HUES64 (cell line): ENCODE measurements around the gene HOXD8.

ENCODE experiments used
- H3K27ac ChIP-seq: 2 replicates; pipeline ENCODE4 v1.7.0; 2013; ENCODE audit warnings: low read depth, low read length, inconsistent platforms
- H3K27me3 ChIP-seq: 2 replicates; pipeline ENCODE4 v1.6.1; 2013; ENCODE audit warnings: mild to moderate bottlenecking, low read length; ENCODE audit not compliant: insufficient read depth
- H3K36me3 ChIP-seq: 2 replicates; pipeline ENCODE4 v1.6.1; 2013; ENCODE audit warnings: mild to moderate bottlenecking, low read length; ENCODE audit not compliant: insufficient read depth
- H3K4me1 ChIP-seq: 2 replicates; pipeline ENCODE4 v1.6.1; 2013; ENCODE audit warnings: mild to moderate bottlenecking, low read length, moderate library complexity; ENCODE audit not compliant: insufficient read depth
- H3K4me3 ChIP-seq: 2 replicates; pipeline ENCODE4 v1.5.1; 2013; ENCODE audit warnings: mild to moderate bottlenecking, low read length, moderate library complexity
- H3K9ac ChIP-seq: 2 replicates; pipeline ENCODE4 v1.6.1; 2013; ENCODE audit warnings: mild to moderate bottlenecking, low read depth, low read length
- H3K9me3 ChIP-seq: 2 replicates; pipeline ENCODE4 v1.6.1; 2013; ENCODE audit warnings: low read depth, low read length; ENCODE audit not compliant: insufficient read depth
- WGBS: fragments of 150-250, 120-280 bp; methylation state at CpG from one replicate; pipeline ENCODE4 v1.1.7; 2013; ENCODE audit warnings: missing lambda C conversion rate; 5-methylcytosine and 5-hydroxymethylcytosine counted together

Gene HOXD8

DNA sequence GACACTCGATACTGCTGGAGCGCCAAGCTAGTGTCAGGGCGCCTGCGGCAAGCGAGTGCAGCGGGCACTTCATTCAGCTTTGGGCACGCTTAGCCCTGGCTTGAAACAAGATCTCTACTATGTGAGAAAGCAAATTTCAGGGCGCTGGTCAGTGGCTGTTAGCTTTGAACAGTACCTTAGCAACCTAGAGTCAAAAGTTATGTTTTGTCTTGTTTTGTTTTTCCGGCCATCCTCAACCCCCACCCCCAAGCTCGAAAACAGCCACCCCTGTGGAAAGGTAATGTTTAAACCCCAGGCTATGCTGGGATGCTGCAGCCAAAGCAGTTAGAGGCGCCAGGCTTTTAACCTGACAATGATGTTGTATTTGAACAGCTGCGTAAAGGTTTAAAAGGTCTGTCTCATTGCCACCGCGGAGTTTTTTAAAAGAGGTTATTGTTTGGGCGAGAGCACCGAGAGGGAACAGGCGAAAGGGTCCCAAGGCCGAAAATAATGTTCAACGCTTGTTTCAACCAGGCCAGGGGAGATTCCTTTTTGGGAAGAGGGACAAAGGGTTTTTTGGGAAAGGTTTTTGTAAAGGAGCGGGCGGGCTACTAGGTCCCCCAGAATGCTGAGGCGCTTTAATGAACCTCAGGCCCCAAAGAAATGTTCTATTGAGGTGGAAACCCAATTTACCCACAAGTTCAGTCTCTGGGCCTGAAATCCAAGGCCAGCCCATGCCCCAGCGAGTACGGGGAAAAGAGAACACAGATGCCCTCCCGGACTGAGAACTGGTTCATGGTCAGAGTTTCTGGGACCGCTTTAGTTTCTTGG, 15.2 kb upstream of the HOXD8 start:
- no peak overlapping the region for H3K9ac ChIP-seq
- H3K4me3 ChIP-seq, result no peak overlapping the region
- no peaks in the 10 kb centered on the region for H3K36me3 ChIP-seq
- peaks cover 4% of the 10 kb centered on the region; the same call in 1 of the 2 replicates for H3K4me1 ChIP-seq
- peaks cover 100% of the 10 kb centered on the region for H3K27me3 ChIP-seq
- 7% methylated on average over 25 of the region's 26 CpGs for WGBS
- no peak overlapping the region for H3K27ac ChIP-seq
- H3K9me3 ChIP-seq, result peaks cover 7% of the 10 kb centered on the region; the same call in 1 of the 2 replicates

DNA sequence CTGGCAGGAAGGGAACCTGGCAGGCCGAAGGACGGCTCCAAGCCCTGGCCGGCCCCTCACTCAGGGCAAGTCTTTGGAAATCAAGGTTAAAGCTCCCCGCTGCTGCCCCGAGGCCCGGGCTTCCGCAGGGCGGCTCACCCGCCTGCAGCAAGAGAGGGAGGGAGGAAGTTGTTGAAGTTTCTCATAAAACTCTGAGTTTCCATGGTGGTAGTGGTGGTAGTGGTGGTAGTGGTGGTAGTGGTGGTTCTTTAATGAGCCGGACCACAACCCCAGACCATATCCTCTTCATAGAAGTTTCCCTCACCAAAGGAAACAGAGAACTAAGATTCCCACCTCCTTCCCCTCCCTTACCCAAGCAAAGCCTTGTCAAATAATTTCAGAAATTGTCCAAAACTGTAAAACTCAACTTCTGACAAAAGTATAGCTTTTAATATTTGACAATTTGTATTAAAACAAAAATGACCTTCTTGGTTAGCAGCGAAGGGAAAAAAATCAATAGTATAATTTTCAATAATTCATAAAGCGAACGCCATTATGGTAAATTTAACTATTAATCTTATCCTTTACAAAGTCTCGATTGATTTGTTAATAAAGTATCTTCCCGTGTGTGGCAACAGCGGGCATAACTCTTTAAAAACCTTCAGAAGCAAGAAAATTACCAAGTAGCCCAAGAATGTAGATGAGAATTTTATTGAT, 14.4 kb upstream of the HOXD8 start:
- Histone ChIP-seq H3K9me3 (peaks cover 7% of the 10 kb centered on the region; the same call in 1 of the 2 replicates), H3K4me1 (peaks cover 4% of the 10 kb centered on the region; the same call in 1 of the 2 replicates), H3K27me3 (peaks cover 100% of the 10 kb centered on the region), H3K36me3 (no peaks in the 10 kb centered on the region), H3K27ac (no peak overlapping the region), H3K4me3 (no peak overlapping the region), H3K9ac (no peak overlapping the region)
- 18% methylated on average over 13 of the region's 16 CpGs for WGBS

DNA sequence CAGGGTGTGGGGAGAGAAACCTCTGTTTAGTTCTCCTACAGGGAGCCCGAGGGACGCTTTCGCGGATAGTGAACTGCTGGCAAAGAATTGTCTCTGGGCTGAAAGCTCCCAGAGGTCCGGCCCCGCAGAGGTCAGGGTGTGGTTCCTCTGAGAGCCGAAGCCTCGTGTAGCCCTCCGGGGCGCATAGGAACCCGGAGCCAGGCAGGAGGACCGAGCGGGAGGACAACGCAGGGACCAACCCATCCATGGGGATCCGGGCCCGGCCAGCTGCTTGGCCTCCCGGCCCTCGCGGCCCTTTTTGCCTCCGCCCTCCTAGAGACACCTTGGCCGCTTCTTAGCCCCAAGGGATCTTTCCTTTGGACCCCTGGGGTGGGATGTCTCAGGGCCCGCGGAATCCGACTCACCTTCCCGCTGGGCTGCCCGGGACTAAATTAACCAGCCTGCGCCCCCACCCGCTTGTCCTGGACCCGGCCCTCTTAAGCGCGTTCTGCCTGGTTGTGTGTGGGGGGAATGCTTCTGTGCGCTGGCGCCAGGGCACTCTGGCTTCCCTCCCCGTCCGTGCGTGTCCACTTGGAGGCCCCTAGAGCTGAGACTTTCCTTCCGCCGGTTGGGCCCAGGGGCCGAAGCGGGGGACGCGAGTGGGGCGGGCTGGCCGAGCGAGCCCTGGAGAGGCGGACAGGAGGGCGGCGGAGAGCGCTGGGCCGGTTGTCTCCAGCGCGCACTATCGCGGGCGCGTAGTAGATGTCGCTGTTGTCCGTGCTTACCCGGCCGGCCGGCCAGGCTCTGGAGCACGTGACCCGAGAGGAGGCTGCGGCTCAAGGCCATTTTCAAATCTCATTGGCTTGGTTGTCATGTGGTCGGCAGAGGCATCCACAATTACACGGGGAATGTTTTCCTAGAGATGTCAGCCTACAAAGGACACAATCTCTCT, 13.4 kb upstream of the HOXD8 start, which contains the start of gene HOXD10:
HOXD10 (plus strand) TSS at position 896 of the 931 bp plus-strand sequence. CDS start 56 bp downstream, outside the sequence.
- Histone ChIP-seq H3K4me1 (peaks cover 4% of the 10 kb centered on the region; the same call in 1 of the 2 replicates), H3K4me3 (no peak within 1 kb of the TSS), H3K9ac (no peak within 1 kb of the TSS), H3K36me3 (no peaks in the 10 kb centered on the region), H3K9me3 (peaks cover 7% of the 10 kb centered on the region; the same call in 1 of the 2 replicates), H3K27me3 (peaks cover 100% of the 10 kb centered on the region), H3K27ac (no peak within 1 kb of the TSS)
- 4% methylated on average over 66 of the region's 66 CpGs for WGBS

DNA sequence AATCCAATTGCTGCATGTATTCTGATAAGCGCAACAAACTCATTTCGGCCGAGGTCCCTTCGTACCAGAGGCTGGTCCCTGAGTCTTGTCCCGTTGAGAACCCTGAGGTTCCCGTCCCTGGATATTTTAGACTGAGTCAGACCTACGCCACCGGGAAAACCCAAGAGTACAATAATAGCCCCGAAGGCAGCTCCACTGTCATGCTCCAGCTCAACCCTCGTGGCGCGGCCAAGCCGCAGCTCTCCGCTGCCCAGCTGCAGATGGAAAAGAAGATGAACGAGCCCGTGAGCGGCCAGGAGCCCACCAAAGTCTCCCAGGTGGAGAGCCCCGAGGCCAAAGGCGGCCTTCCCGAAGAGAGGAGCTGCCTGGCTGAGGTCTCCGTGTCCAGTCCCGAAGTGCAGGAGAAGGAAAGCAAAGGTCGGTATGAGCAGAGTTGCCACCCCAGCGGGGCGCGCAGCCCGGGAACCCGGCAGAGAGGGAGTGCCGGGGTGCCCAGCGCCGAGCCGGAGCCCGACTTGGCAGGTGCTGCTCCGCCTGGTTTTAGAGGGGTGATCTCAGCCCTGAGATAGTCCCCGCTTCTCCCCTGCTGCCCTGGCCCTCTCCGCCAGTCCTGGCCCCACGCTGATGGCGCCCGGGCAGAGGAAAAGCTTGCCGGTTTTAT, 12.2 kb upstream of the HOXD8 start:
- no peaks in the 10 kb centered on the region for H3K36me3 ChIP-seq
- no peak overlapping the region for H3K9ac ChIP-seq
- WGBS, result 72% methylated on average over 40 of the region's 40 CpGs
- peaks cover 100% of the 10 kb centered on the region for H3K27me3 ChIP-seq
- no peak overlapping the region for H3K4me3 ChIP-seq
- H3K4me1 ChIP-seq, result peaks cover 4% of the 10 kb centered on the region; the same call in 1 of the 2 replicates
- peaks cover 7% of the 10 kb centered on the region; the same call in 1 of the 2 replicates for H3K9me3 ChIP-seq
- no peak overlapping the region for H3K27ac ChIP-seq

DNA sequence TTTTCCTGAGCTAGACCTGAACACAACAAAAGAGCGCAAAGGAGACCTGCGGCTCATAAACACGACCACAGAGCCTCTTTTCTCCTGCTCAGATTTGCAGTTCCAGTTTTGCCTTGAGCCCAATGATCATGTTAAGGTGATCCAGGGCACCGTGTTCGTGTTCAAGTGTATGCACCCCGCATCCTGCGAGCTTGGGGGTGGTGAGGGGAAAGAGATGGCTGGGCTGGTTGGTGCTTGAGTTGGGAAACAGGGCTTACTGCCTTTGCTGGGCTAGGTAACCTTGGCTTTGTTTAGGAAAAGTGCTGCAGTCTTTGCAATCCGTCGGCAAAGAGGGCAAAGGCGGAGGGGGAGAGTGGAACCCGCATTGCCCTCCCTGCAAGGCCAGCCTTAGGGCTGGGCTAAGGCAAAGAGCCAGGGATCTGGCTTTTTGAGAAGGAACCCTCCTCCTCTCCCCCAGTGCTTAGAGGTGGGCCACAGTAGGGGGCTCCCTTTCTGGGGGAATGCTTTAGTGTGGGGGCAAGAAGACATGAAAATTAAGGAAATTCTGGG, 11.6 kb upstream of the HOXD8 start:
- peaks cover 100% of the 10 kb centered on the region for H3K27me3 ChIP-seq
- H3K9ac ChIP-seq, result no peak overlapping the region
- H3K4me3 ChIP-seq, result no peak overlapping the region
- peaks cover 4% of the 10 kb centered on the region; the same call in 1 of the 2 replicates for H3K4me1 ChIP-seq
- H3K36me3 ChIP-seq, result no peaks in the 10 kb centered on the region
- no peak overlapping the region for H3K27ac ChIP-seq
- 54% methylated on average over 11 of the region's 11 CpGs for WGBS
- peaks cover 7% of the 10 kb centered on the region; the same call in 1 of the 2 replicates for H3K9me3 ChIP-seq

DNA sequence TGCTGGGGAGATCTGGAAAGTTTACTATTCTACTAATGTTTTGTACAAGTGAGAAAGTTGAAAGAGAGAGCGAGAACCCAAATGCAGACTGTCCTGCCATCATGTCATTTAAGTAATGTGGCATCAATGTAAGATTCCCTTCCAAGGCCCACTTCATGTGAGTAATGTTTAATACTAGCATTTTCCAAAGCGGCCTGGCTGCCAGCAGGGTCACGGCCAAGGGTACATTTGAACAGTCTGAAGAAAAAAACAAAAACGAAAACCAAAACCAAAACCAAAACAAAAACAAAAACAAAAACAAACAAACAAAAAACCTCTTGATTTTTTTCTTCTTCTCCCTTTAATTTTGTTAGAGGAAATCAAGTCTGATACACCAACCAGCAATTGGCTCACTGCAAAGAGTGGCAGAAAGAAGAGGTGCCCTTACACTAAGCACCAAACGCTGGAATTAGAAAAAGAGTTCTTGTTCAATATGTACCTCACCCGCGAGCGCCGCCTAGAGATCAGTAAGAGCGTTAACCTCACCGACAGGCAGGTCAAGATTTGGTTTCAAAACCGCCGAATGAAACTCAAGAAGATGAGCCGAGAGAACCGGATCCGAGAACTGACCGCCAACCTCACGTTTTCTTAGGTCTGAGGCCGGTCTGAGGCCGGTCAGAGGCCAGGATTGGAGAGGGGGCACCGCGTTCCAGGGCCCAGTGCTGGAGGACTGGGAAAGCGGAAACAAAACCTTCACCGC, 10.7 kb upstream of the HOXD8 start:
- H3K36me3 ChIP-seq, result no peaks in the 10 kb centered on the region
- H3K9ac ChIP-seq, result no peak overlapping the region
- peaks cover 100% of the 10 kb centered on the region for H3K27me3 ChIP-seq
- peaks cover 4% of the 10 kb centered on the region; the same call in 1 of the 2 replicates for H3K4me1 ChIP-seq
- H3K27ac ChIP-seq, result no peak overlapping the region
- WGBS, result 13% methylated on average over 24 of the region's 24 CpGs
- H3K9me3 ChIP-seq, result peaks cover 7% of the 10 kb centered on the region; the same call in 1 of the 2 replicates
- no peak overlapping the region for H3K4me3 ChIP-seq

DNA sequence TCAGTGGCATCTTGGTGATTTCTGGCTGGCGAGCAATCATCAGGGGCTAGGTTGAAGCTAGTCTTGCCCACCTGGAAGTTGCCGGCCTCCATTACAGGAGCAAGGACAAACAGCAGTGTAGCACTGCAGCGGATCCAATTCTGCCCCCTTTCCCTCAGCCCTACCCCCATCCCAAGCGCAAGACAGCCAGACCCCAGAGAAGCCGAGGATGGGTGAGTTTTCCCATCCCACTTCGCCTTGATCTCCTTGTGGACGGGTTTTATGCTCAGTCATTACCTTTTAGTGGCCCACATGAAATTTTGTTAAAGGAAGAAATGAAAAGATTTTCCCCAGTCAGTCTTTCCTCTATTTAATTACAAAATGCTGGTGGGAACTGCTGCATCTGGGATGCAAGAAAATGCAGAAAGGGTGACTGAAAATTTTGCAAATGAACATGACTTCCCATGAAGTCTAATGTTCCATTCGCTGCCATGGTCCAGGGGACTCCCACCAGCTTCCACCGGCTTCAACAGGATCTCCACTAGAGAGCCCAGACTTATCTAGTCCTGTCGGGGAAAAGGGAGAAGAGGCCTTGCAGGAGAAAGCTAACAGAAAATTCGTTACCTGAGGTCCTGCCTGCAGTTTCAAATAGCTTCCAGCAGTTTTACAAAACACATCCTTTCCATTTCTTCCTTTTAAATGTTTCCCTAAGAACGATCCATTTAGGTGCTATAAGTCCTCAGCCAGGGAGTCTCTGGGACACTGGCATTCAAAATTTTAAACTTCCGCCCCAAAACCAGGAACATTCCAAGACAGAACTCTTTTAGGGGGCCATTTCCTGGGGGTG, 8.9 kb upstream of the HOXD8 start:
- Histone ChIP-seq H3K27ac (no peak overlapping the region), H3K36me3 (no peaks in the 10 kb centered on the region), H3K9me3 (peaks cover 7% of the 10 kb centered on the region; the same call in 1 of the 2 replicates), H3K4me1 (no peaks in the 10 kb centered on the region; the same call in 1 of the 2 replicates), H3K27me3 (peaks cover 100% of the 10 kb centered on the region), H3K9ac (no peak overlapping the region), H3K4me3 (no peak overlapping the region)
- WGBS, result 11% methylated on average over 12 of the region's 13 CpGs

DNA sequence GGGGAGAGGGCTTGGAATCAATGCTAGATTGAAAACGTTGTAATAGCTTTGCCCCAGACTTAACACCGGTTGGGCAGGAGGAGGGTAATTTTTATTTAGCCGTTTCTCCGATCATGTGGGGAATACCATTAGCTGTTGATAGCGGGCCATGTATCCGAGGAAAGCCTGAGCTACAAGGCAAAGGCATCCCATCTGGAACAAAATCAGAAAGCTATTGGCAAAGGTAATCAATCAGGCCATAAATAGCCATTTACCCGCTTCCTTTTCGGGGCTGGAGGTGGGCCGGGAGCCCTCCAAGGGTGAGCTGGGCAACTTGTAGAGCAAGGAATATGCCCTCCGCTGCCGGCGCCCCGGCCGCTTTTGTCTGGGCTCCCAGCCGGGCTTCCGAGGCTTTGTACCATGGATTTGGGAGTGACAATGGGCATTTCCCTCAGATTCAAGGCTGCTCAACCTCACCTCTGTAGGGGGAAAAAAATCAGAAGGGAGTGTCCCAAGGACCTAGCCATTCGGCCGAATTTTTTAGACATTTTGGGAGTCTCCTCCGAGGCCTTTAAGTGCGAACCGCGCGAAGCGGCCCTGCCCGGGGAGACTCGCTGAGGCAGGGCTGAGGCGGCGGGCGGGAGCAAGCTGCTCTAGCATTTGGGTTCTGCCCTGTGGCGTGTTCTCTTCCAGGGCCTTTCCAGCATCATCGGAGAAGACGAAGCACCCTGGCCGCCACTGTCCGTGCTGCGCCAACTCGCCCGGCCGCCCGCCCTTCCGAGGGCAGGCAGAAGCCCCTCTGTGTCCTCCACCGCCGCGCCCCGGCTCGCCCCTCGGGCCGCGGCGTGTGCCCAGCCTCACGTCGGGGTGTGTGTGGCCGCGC, 8.1 kb upstream of the HOXD8 start:
- Histone ChIP-seq H3K9me3 (peaks cover 7% of the 10 kb centered on the region; the same call in 1 of the 2 replicates), H3K27ac (no peak overlapping the region), H3K4me1 (no peaks in the 10 kb centered on the region; the same call in 1 of the 2 replicates), H3K4me3 (no peak overlapping the region), H3K27me3 (peaks cover 100% of the 10 kb centered on the region), H3K36me3 (no peaks in the 10 kb centered on the region), H3K9ac (no peak overlapping the region)
- 5% methylated on average over 53 of the region's 53 CpGs for WGBS
